Activated T-helper 1 cell treated with Interleukin-2 at 50 U/mL for 16 hours (primary cell): Measurements from ENCODE around the gene UTP25.

Experiments used
- DNase-seq: peaks from one replicate; pipeline ENCODE4 v3.0.0-alpha.2; 2020; ENCODE audit warnings: low read depth

UTP25 gene

GRCh38 chr1:209805875-209806760 lies 21.7 kb upstream of the UTP25 start, which contains the start of gene IRF6:
Gene IRF6, minus strand, starts transcription at chr1:209806142. Its CDS starts 4,729 bp downstream, at chr1:209801413.
- DNase-seq = peak; percentile 60

GRCh38 chr1:209807509-209807908 lies 20.3 kb upstream of the UTP25 start:
- no peak for DNase-seq

GRCh38 chr1:209808059-209808581 lies 19.7 kb upstream of the UTP25 start:
- no peak for DNase-seq

- no peak for DNase-seq
Observed at GRCh38 chr1:209809611-209810010, 18.2 kb upstream of the UTP25 start.

GRCh38 chr1:209810783-209811182 lies 17.0 kb upstream of the UTP25 start:
- no peak for DNase-seq

GRCh38 chr1:209813902-209814301 lies 13.9 kb upstream of the UTP25 start:
- DNase-seq = no peak

- no peak for DNase-seq
Observed at GRCh38 chr1:209815490-209815889, 12.3 kb upstream of the UTP25 start.

- DNase-seq = no peak
Observed at GRCh38 chr1:209815931-209816341, 11.8 kb upstream of the UTP25 start.

- no peak for DNase-seq
Observed at GRCh38 chr1:209816923-209817322, 10.8 kb upstream of the UTP25 start.

GRCh38 chr1:209817691-209818090 lies 10.1 kb upstream of the UTP25 start:
- DNase-seq = no peak

GRCh38 chr1:209819058-209819457 lies 8.7 kb upstream of the UTP25 start:
- no peak for DNase-seq

GRCh38 chr1:209820986-209821385 lies 6.8 kb upstream of the UTP25 start:
- DNase-seq = no peak

- DNase-seq = no peak
Observed at GRCh38 chr1:209822706-209823105, 5.1 kb upstream of the UTP25 start.

- no peak for DNase-seq
Observed at GRCh38 chr1:209823143-209824041, 4.4 kb upstream of the UTP25 start.

- DNase-seq = no peak
Observed at GRCh38 chr1:209825591-209826434, 2.0 kb upstream of the UTP25 start.

- DNase-seq = no peak
Observed at GRCh38 chr1:209829716-209830115, 1.9 kb downstream of the UTP25 start.

GRCh38 chr1:209830722-209831121 lies 3.0 kb downstream of the UTP25 start:
- no peak for DNase-seq

- DNase-seq = no peak
Observed at GRCh38 chr1:209831615-209832014, 3.8 kb downstream of the UTP25 start.

GRCh38 chr1:209835782-209836298 lies 8.1 kb downstream of the UTP25 start:
- DNase-seq = no peak

- DNase-seq = no peak
Observed at GRCh38 chr1:209837671-209838070, 9.9 kb downstream of the UTP25 start.

- DNase-seq = no peak
Observed at GRCh38 chr1:209838537-209838936, 10.8 kb downstream of the UTP25 start.
